Activated T-cell treated with anti-CD3 and anti-CD28 coated beads, Interleukin-2, amount 50 U/mL, for 4 hours (primary cell): ENCODE results near the gene NIPBL. TPM values are rescaled to one million over a fixed set of nuclear protein-coding genes. Genes with fewer than 3 reads are reported as not detected.

Experiments
- ATAC-seq, 2 donors: fragments of 200-7000 bp; cut with Tn5 transposase; one replicate each; pipeline ENCODE4 v1.10.0; 2021
- DNase-seq: peaks from one replicate; pipeline ENCODE4 v3.0.0-alpha.2; 2020
- H3K27me3 Mint-ChIP-seq: one replicate; pipeline ENCODE4 v1.8.0; 2021; ENCODE audit warnings: low read depth, mixed read lengths
- H3K36me3 Mint-ChIP-seq: one replicate; pipeline ENCODE4 v1.8.0; 2022; ENCODE audit warnings: mixed read lengths; ENCODE audit not compliant: insufficient read depth
- H3K4me1 Mint-ChIP-seq: one replicate; pipeline ENCODE4 v1.8.0; 2021; ENCODE audit warnings: low read depth, mixed read lengths
- H3K4me3 Mint-ChIP-seq: one replicate; pipeline ENCODE4 v1.8.0; 2021; ENCODE audit warnings: mild to moderate bottlenecking, moderate library complexity, mixed read lengths
- H3K9me3 Mint-ChIP-seq: one replicate; pipeline ENCODE4 v1.8.0; 2021; ENCODE audit warnings: mixed read lengths
- total RNA-seq, 3 donors: library from RNA; stranded (reverse); gene quantifications; one replicate each; pipeline ENCODE4 v1.2.1, GENCODE V29; 2021

The NIPBL gene
- total RNA-seq, 3 donors from 2014 or later: 42.0 to 56.0 (median 43.4) TPM

- ATAC-seq (no peak), DNase-seq (no peak)
- H3K27me3 Mint-ChIP-seq: no peaks in the 10 kb centered on the region
- peaks cover 36% of the 10 kb centered on the region for H3K36me3 Mint-ChIP-seq
- H3K4me1 Mint-ChIP-seq: no peaks in the 10 kb centered on the region
- no peaks in the 10 kb centered on the region for H3K9me3 Mint-ChIP-seq
- H3K4me3 Mint-ChIP-seq: no peak overlapping the region
Measured at GRCh38 chr5:37029436-37029835, 152.9 kb downstream of the NIPBL start.

- H3K4me1 Mint-ChIP-seq: no peaks in the 10 kb centered on the region
- H3K9me3 Mint-ChIP-seq: no peaks in the 10 kb centered on the region
- no peak overlapping the region for H3K4me3 Mint-ChIP-seq
- H3K27me3 Mint-ChIP-seq: no peaks in the 10 kb centered on the region
- no peak for ATAC-seq
- no peak for DNase-seq
- peaks cover 25% of the 10 kb centered on the region for H3K36me3 Mint-ChIP-seq
Measured at GRCh38 chr5:37034955-37035354, 158.4 kb downstream of the NIPBL start.

DNA sequence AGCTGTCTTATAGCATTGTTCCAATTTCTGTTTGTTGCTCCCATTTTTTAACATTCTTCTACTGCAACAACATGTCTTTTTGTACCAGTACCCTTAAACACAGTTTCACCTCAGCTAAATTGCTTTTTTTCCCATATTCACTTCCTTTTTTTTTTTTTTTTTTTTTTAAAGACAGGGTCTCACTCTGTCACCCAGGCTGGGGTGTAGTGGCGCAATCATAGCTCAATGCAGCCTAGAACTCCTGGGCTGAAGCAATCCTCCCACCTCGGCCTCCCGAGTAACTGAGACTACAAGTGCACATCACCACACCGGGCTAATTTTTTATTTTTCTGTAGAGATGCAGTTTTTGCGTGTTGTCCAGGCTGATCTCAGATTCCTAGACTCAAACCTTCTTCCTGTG is 161.3 kb downstream of the NIPBL start:
- peaks cover 23% of the 10 kb centered on the region for H3K36me3 Mint-ChIP-seq
- no peaks in the 10 kb centered on the region for H3K4me1 Mint-ChIP-seq
- no peaks in the 10 kb centered on the region for H3K9me3 Mint-ChIP-seq
- H3K4me3 Mint-ChIP-seq: no peak overlapping the region
- ATAC-seq (no peak), DNase-seq (no peak)
- H3K27me3 Mint-ChIP-seq: no peaks in the 10 kb centered on the region

- Mint-ChIP-seq H3K4me3 (no peak overlapping the region), H3K36me3 (peaks cover 17% of the 10 kb centered on the region), H3K27me3 (no peaks in the 10 kb centered on the region), H3K9me3 (no peaks in the 10 kb centered on the region), H3K4me1 (no peaks in the 10 kb centered on the region)
- DNase-seq (no peak), ATAC-seq (no peak)
Measured at GRCh38 chr5:37039824-37040223, 163.3 kb downstream of the NIPBL start.

DNA sequence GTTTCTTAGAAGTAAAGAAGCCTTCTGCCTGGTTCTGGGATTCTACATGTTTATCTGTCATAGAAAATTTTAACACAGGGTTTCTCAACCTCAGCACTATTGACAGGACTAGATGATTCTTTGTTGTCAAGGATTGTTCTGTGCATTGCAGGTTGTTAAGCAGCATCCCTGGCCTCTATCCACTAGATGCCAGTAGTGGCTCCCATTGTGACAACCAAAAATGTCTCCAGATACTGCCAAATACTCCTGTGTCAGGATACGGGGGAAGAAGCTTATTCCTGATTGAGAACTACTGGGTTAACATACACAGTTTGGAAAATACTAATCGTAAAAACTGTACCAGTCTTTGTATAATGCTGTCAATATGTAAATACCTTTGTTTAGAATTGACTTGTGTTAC is 167.1 kb downstream of the NIPBL start:
- Mint-ChIP-seq H3K4me1 (no peaks in the 10 kb centered on the region), H3K9me3 (no peaks in the 10 kb centered on the region), H3K27me3 (no peaks in the 10 kb centered on the region), H3K36me3 (peaks cover 16% of the 10 kb centered on the region), H3K4me3 (no peak overlapping the region)
- DNase-seq: no peak
- ATAC-seq: no peak

DNA sequence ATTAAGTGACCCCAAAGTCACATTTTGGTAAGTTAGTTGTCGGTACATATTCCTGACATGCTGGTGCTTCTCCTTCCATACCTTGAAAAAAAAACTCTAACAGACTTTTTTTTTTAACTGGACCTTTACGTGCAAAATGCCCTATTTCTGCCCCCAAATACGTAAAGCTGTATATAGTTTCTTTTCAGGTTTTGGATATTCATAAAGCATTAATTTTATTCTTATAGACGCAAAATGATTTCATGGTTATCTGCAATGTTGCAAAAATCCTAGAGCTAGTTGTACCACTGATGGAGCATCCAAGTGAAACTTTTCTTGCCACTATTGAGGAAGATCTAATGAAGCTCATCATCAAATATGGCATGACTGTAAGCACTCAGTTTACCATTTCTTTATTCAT is 167.6 kb downstream of the NIPBL start:
- Mint-ChIP-seq H3K27me3 (no peaks in the 10 kb centered on the region), H3K4me1 (no peaks in the 10 kb centered on the region), H3K4me3 (no peak overlapping the region), H3K36me3 (peaks cover 18% of the 10 kb centered on the region), H3K9me3 (no peaks in the 10 kb centered on the region)
- ATAC-seq (no peak), DNase-seq (no peak)

- no peak for ATAC-seq
- no peak overlapping the region for H3K4me3 Mint-ChIP-seq
- H3K36me3 Mint-ChIP-seq: peaks cover 23% of the 10 kb centered on the region
- H3K4me1 Mint-ChIP-seq: no peaks in the 10 kb centered on the region
- H3K9me3 Mint-ChIP-seq: no peaks in the 10 kb centered on the region
- DNase-seq: no peak
- H3K27me3 Mint-ChIP-seq: no peaks in the 10 kb centered on the region
Measured at GRCh38 chr5:37045703-37046102, 169.1 kb downstream of the NIPBL start.

- Mint-ChIP-seq H3K36me3 (peaks cover 24% of the 10 kb centered on the region), H3K27me3 (no peaks in the 10 kb centered on the region), H3K9me3 (no peaks in the 10 kb centered on the region), H3K4me1 (no peaks in the 10 kb centered on the region), H3K4me3 (no peak overlapping the region)
- ATAC-seq (no peak), DNase-seq (no peak)
Measured at GRCh38 chr5:37047947-37048346, 171.4 kb downstream of the NIPBL start.

DNA sequence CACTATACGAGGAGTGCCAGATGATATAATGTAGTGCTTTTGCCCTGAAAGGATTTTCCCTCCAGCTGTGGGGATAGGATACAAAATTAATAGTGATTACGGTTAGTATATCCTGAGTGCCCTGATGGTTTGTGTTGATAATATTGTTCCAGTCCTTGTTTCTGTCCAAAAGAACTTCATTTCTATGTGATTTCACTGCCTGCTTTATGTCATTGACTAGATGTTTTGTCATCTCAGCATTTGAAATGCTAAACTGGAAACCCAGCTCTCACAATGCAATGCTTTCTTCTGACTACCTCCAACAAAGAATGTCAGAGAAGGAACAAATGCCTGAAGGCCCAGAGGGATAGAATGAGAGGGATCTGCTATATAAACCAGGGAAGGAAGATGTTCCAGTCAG is 177.8 kb downstream of the NIPBL start:
- no peaks in the 10 kb centered on the region for H3K9me3 Mint-ChIP-seq
- ATAC-seq (no peak), DNase-seq (no peak)
- no peaks in the 10 kb centered on the region for H3K4me1 Mint-ChIP-seq
- no peaks in the 10 kb centered on the region for H3K27me3 Mint-ChIP-seq
- peaks cover 37% of the 10 kb centered on the region for H3K36me3 Mint-ChIP-seq
- no peak overlapping the region for H3K4me3 Mint-ChIP-seq

- DNase-seq (no peak), ATAC-seq (no peak)
- no peaks in the 10 kb centered on the region for H3K4me1 Mint-ChIP-seq
- no peaks in the 10 kb centered on the region for H3K27me3 Mint-ChIP-seq
- no peaks in the 10 kb centered on the region for H3K9me3 Mint-ChIP-seq
- peaks cover 38% of the 10 kb centered on the region for H3K36me3 Mint-ChIP-seq
- H3K4me3 Mint-ChIP-seq: no peak overlapping the region
Measured at GRCh38 chr5:37055383-37055990, 178.9 kb downstream of the NIPBL start.

DNA sequence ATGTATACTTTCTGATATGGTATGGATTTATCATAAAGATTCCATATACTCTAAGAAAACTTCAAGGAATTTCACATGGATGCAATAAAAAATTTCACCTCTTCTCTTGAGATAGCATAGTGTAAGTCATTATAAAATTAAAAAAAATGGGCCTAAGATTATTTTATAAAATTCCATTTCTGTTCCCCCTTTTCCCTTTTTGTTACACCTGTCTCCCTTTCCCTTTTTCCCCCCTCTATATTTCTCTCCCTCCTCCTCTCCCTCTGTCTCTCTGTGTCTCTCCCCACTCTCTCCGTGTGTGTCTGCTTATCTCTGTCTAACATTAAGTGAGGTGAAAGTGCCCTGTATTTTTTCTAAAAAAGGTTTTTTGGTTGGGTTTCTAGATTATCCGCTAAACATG is 180.2 kb downstream of the NIPBL start:
- no peak for ATAC-seq
- Mint-ChIP-seq H3K4me1 (no peaks in the 10 kb centered on the region), H3K4me3 (no peak overlapping the region), H3K9me3 (no peaks in the 10 kb centered on the region), H3K36me3 (peaks cover 38% of the 10 kb centered on the region), H3K27me3 (no peaks in the 10 kb centered on the region)
- no peak for DNase-seq

DNA sequence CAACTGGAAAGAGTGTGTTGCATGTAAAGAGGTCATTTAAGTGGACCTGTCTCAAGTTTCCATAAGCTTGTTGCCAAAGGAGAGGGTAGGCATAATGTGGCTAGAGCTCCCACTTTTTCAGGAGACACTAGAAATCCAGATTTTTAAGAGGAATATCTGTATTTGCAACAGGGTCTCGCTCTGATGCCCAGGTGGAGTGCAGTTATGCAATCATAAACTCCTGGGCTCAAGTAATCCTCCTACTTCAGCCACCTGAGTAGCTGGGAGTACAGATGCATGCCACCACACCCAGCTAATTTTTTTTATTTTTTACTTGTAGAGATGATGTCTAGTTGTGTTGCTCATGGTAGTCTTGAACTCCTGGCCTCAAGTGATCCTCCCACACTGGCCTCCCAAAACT is 183.5 kb downstream of the NIPBL start:
- ATAC-seq (no peak), DNase-seq (no peak)
- Mint-ChIP-seq H3K36me3 (peaks cover 39% of the 10 kb centered on the region), H3K9me3 (no peaks in the 10 kb centered on the region), H3K27me3 (no peaks in the 10 kb centered on the region), H3K4me1 (no peaks in the 10 kb centered on the region), H3K4me3 (no peak overlapping the region)

GRCh38 chr5:37063739-37064138 is 187.2 kb downstream of the NIPBL start:
- no peak for DNase-seq
- peaks cover 23% of the 10 kb centered on the region for H3K36me3 Mint-ChIP-seq

GRCh38 chr5:37064442-37064841 is 187.9 kb downstream of the NIPBL start:
- ATAC-seq: no peak
- no peaks in the 10 kb centered on the region for H3K9me3 Mint-ChIP-seq

More at GRCh38 chr5:37063739-37064138, 187.2 kb downstream of the NIPBL start:
- Mint-ChIP-seq H3K4me1 (no peaks in the 10 kb centered on the region), H3K27me3 (no peaks in the 10 kb centered on the region), H3K9me3 (no peaks in the 10 kb centered on the region), H3K4me3 (no peak overlapping the region)
- no peak for ATAC-seq

DNA sequence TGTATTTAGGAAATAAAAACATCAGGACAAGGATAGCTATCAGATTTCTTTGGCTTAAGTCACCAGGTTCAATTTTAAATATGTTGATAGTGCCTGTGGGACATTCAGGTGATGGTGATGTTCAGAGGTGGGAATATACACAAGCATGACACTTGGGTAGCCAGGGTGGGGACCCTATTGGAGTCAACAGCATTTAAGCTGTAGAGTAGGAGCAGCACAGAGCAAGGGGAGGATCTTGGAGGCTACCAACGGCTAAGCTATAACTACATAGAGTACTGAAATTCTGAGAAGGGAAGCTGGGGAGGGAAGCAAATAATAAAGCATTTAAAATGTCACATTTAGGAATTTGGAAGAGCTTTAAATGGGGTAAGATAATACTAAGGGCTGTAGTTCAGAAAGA is 194.9 kb downstream of the NIPBL start:
- no peak for DNase-seq
- Mint-ChIP-seq H3K4me3 (no peak overlapping the region), H3K4me1 (no peaks in the 10 kb centered on the region), H3K27me3 (no peaks in the 10 kb centered on the region), H3K9me3 (no peaks in the 10 kb centered on the region), H3K36me3 (no peaks in the 10 kb centered on the region)
- ATAC-seq: no peak

More at GRCh38 chr5:37064442-37064841, 187.9 kb downstream of the NIPBL start:
- H3K27me3 Mint-ChIP-seq: no peaks in the 10 kb centered on the region
- peaks cover 21% of the 10 kb centered on the region for H3K36me3 Mint-ChIP-seq
- no peaks in the 10 kb centered on the region for H3K4me1 Mint-ChIP-seq
- H3K4me3 Mint-ChIP-seq: no peak overlapping the region
- DNase-seq: no peak
